GM19099 (cell line): Measurements from ENCODE around the gene TENM3.

Experiments
- POLR2A ChIP-seq: IDR thresholded peaks from 3 replicates; pipeline ENCODE4 v1.6.1; 2011; ENCODE audit warnings: low read depth; ENCODE audit not compliant: insufficient read length; ENCODE audit errors: extremely low read depth

Gene TENM3

DNA sequence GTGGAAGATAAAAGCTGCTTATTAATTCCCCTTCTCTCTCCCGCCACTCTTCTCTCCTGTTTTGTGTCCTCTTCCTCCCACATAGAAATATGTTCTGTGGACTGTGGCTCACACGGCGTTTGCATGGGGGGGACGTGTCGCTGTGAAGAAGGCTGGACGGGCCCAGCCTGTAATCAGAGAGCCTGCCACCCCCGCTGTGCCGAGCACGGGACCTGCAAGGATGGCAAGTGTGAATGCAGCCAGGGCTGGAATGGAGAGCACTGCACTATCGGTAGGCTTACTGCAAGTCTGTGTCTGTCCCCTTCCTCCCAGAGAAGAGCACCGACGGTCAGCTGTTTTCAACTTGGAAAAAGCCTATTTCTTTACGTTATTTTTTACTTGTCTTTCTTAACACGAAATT lies 444.9 kb downstream of the TENM3 start:
- TF ChIP-seq POLR2A: no peak

DNA sequence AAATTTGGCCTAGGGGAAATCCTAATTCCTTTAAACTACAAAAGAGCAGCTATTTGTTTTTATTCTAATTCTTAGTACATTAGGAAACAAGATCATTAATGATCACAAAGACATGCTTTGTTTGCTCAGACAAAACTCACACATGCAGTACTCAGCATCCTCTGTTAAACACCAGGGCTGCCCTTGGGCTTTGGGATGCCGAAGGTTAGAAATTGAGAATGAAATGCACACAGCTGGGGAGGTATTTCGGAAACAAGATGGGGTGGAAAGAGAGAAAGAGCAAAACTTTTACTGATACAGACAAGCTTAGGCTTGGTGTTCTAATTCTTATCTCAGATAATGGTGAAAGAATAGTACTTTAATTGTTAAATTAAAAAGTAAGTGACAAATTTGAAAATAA lies 451.3 kb downstream of the TENM3 start:
- no peak for TF ChIP-seq POLR2A

DNA sequence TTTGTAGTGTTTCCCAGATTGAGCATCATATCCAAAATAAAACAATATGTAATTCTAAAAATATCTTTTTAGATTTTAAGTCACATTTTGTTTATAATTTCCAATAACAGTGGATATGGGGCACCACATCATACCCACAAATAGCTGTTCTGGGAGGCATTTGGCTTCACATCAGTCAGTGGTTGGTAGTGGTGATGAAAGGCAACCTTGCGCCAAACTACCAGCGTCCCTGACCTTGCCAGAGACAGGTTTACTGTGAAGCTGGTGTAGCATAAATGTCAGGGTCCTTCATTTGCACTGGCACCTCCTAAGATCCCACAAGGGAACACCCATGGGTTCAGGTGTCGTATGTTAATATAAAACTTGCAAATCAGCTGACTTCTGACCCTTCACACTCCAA lies 451.8 kb downstream of the TENM3 start:
- no peak for TF ChIP-seq POLR2A

DNA sequence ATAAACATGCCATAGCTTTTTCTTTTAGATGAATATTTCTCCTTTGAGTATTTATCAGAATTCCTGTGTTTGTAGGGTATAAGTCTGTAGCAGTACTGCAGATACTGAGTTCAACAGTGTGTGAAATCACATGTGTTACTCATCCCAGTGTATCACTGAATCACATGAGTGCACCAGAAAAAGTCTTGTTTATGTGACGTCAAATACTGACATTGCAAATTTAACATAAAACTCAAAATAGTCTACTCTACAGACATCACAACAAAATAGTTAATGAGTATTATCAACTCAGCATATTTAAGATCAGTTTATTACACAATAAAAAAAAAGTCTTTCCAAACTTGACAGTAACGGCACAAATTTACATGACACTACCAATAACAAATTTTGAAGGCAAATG lies 452.6 kb downstream of the TENM3 start:
- TF ChIP-seq POLR2A: no peak

DNA sequence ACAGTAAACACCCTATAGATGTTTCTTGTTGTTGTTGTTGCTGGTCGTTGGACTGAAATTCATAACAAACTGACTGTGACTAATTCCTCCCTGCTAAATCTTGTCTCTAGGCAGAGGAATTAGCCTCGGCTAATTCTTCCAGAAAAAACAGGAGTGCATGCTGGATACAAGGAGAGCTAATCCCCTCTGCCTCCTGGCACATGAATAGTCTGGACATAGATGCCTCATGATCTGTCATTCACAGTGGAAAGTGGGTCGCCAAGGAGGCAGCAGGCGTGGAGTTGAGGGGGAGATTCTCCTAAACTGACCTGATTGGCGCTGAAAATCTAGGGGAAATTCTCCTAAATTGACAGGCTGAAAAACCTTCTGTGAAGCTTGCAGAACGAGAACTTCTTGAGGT lies 453.9 kb downstream of the TENM3 start:
- TF ChIP-seq POLR2A: no peak

DNA sequence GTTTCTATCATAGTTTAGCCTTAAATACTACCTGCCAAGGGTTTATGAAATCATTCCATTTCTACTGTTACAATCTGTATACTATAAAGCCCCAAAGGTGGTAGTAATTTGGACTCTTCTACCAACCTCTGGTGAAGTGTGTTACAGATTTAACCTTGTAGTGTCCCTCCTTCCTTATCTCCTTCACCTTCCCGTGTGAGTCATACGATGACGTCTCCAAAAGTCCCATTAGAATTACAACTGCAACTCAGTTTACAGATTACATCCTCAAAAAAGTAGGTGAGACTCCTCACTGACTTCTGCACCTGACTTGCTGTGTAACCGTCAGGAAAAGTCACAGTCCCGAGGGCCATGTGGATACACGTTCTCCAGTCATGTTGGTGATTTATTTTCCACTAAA lies 455.0 kb downstream of the TENM3 start:
- no peak for TF ChIP-seq POLR2A

DNA sequence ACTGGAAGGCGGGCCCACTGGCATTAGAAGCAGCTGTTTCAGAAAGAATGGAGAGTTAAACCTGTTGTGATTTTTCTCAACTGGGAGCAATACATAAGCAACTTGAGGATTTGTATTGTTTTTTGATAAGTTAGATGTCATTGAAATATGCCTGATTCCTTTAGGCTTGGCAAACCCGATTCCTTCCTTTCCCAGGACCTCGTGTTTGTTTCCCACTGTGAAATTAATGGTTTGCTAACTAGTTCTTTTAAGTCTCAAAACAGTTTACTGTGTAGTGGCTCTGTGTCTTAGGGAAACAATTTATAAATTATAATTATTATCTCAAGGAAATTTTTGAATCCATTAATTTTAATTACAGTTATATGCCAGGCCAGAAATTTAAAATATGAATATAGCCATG lies 456.0 kb downstream of the TENM3 start:
- TF ChIP-seq POLR2A: no peak

DNA sequence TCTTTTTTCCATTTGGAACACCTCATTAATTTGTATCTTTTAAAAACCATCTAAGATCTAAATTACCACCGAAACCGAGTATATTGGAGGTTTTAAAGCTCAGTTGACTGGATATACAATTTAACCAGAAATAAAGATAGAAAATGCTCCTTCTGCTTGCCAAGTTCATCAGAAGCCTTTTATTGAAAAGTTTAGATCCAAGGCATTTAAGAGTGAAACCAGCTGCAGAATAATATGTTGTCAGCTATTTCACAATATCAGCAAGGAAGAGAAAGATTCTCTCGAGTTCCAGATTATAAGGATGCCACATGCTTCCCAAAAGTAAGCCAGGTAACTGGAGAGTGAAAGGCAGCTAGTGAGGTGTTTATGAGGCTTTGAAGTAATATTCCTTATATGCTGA lies 456.6 kb downstream of the TENM3 start:
- TF ChIP-seq POLR2A: no peak

DNA sequence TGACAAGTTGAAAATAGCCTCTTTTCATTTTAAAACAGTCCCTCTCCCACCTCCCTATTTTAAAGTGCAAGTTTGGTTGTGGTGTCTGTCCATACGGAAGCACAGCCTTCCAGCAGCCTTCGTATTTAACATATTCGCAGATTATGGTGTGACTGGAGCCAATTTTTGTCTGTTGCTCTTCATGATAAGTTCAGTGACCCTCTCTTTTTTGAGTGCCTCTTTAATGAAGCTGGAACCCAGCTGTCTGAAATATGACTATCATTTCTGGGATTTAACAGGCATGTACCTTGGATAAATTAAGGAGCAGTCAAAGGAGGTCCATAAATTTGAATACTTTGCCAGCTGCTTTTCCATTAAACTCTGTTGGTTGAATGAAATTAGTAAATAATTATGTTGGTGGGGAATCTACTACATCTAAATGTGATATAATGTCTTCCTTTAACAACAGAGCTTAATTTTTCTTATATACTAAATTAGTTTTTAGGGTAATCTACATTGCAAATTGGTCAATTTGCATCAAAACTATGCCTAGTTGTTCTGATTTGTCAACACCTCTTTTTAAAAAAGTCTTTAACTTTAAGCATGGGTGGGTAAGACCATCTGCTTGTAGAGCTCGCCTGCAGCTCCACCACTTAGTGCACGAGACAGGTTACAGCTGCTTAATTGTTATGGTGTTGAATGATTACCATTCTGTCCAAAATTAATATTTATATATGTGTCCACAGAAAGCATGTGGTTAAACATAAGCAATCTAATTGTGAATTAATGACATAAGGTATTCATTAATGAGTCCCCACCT lies 457.4 kb downstream of the TENM3 start:
- TF ChIP-seq POLR2A: no peak

DNA sequence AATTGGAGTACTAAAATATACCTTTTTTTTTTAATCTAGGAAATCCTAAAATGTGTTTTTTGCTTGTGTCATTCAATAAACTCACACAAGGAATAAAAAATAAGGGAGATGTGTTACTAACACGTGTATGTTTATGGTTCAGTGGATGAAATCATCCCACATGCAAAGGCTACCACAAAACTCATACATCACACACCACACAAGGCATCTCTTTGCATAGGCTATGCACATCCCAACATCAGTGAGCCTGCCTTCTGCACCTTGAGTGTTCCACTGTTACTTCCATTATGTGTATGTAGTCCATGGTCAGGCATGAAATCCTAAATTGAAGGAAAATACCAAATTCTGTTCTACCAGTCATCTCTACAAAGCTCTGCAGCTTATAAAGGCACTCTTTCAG lies 460.9 kb downstream of the TENM3 start:
- no peak for TF ChIP-seq POLR2A

DNA sequence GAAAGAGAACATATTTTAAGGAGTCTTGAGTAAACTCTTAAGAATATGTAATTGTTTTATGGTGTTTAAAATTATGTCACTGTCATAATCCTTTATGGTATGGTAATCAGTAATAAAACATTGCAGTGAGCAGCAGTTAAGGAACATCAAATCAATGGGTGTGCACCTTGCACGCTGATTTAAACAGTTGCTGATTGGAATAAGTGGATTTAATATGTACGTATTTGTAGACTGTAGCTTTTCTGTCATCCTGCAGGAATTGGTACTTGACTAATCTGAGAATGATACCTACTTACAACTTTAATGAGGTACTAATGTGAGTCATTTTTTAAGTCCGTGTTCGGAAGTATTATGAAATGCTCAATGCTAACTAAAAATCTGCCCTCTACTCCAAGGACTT lies 461.7 kb downstream of the TENM3 start:
- no peak for TF ChIP-seq POLR2A

DNA sequence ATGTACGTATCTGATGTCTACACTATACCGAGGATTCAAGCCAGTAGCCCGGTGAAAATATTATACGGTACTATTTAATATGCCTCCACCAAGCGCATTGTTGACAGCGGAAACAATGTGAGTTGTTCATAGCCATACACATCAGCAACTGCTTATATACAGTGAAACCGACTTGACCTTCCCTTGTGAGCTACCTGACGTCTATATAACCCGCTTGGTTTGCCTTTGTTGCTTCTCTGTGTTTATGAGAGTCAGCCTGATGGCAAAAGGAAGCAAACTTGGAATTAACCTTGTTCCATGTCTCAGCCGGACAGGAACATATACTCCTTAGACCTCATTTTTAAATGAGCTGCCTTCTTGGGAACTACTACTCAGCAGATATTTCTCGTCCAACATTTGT lies 462.2 kb downstream of the TENM3 start:
- no peak for TF ChIP-seq POLR2A

DNA sequence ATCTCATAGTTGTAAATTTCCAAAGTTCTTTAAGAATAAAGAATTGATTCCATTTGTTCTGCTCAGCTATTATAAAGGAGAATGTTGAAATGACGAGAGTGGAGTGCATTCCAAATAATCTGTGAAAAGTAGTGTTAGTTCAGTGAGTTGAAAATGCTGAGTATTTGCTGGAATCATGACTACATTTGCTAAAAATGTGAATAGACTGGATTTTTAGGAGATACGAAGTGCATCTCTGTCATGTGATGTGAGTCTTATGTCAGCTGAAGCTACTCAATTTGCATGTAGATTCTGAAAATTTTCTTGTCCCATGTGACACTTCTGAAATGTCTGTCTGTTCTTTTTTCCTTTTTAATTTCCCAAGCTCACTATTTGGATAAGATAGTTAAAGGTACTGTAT lies 468.0 kb downstream of the TENM3 start:
- no peak for TF ChIP-seq POLR2A

DNA sequence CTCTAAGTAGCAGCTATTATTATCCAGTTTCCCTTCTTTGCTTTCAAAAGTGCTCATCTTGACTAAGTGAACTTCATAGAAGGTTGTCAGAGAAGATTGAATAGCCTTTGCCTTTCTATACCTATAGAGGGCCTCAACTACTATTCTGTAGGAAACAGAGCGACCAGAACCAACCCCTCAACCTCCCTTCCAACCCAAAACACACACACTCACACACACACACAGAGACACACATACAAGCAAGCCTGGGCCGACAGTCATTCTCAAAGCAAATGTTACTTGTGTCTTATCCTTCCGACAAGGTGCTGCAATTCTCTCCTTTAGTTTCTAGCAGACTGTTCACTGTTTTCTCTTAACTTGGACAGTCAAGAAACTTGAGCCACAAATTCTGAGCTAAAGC lies 472.3 kb downstream of the TENM3 start:
- TF ChIP-seq POLR2A: no peak

DNA sequence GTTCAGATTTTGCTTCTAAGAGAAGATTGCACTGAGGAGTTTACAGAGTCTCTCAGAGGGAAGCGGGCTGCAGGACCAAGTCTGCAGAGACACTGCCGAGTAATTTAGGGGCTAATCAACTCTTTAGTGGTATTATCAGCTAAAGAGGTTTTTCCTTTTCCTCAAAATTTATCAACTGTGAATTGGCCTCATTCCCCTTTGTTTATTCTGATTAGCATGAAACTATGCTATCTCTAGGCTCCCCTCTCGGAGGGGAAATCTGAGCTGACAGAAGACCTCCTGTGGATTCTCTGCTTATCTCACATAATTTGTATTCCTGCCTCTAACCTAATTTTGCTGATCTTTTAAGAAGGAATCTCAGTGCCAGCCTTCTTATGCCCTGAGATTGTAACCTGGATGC lies 473.0 kb downstream of the TENM3 start:
- TF ChIP-seq POLR2A: no peak

DNA sequence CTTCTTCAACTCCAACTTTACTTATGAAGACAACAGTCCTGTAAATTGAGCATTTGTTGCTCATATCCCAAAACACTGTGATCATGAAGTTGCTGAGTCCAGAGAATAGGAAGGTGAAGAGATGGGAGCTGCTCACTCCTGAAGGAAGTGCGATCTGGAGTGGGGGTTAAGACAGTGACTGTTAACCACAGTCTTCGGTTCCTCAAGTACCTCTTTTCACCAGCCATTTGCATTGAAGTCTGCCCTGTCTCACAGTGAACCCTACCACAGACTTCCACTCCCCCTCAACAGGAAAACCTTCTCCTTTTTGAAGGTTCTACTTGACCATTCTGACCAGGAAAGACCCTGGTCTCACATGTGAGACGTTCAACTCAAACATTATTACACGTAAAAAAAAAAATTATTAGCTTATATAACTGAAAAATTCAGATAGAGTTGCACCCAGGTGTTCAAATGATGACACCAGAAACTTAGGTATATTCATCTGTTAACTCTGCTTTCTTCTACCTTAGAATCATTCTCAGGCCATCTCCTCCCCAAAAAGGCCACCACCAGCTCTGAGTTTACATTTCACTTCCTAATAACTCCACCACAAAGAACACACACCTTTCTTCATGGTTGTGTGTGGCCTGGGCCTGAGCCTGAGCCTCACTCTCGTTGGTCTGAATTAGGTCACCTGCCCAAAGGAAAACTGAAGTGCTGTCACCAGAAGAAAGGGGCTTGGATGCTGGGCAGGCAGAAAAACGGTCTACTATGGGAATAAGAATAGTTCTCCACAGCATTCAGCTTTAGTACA lies 474.8 kb downstream of the TENM3 start:
- TF ChIP-seq POLR2A: no peak
